HG03442 (cell line): Measurements from ENCODE around the gene FZR1.

ENCODE experiments used
- ATAC-seq: cut with Tn5 transposase; IDR thresholded peaks from one replicate; pipeline ENCODE4 v1.9.1; 2021; ENCODE audit warnings: mild to moderate bottlenecking, moderate library complexity; ENCODE audit not compliant: unreplicated experiment

The FZR1 gene

GRCh38 chr19:3512562-3513228 lies 6.6 kb downstream of the FZR1 start:
- ATAC-seq: no peak

GRCh38 chr19:3513229-3514140 lies 7.4 kb downstream of the FZR1 start:
- no peak for ATAC-seq

- ATAC-seq: no peak
Measured at GRCh38 chr19:3514930-3515329, 8.8 kb downstream of the FZR1 start.

GRCh38 chr19:3515891-3516422 lies 9.8 kb downstream of the FZR1 start:
- no peak for ATAC-seq

GRCh38 chr19:3516675-3517207 lies 10.6 kb downstream of the FZR1 start:
- no peak for ATAC-seq

GRCh38 chr19:3517638-3518037 lies 11.5 kb downstream of the FZR1 start:
- no peak for ATAC-seq

- ATAC-seq: no peak
Measured at GRCh38 chr19:3518255-3518654, 12.1 kb downstream of the FZR1 start.

GRCh38 chr19:3518659-3519058 lies 12.5 kb downstream of the FZR1 start:
- no peak for ATAC-seq

GRCh38 chr19:3519126-3519525 lies 13.0 kb downstream of the FZR1 start:
- no peak for ATAC-seq

GRCh38 chr19:3520166-3521103 lies 14.3 kb downstream of the FZR1 start:
- ATAC-seq: no peak

GRCh38 chr19:3521104-3521445 lies 15.0 kb downstream of the FZR1 start:
- ATAC-seq: no peak

- ATAC-seq: no peak
Measured at GRCh38 chr19:3522421-3523360, 16.6 kb downstream of the FZR1 start.

- no peak for ATAC-seq
Measured at GRCh38 chr19:3523361-3524077, 17.4 kb downstream of the FZR1 start.

- ATAC-seq: no peak
Measured at GRCh38 chr19:3524078-3524842, 18.1 kb downstream of the FZR1 start.

GRCh38 chr19:3524904-3525451 lies 18.9 kb downstream of the FZR1 start:
- no peak for ATAC-seq

GRCh38 chr19:3526507-3527237 lies 20.6 kb downstream of the FZR1 start:
- no peak for ATAC-seq

GRCh38 chr19:3527238-3527910 lies 21.3 kb downstream of the FZR1 start:
- no peak for ATAC-seq
